ENCODE measurements around the gene TXNL1.
A peak's percentile ranks its signal among the peaks of the same experiment; 100 is the strongest.
"Not testable (repeated sequence)": the region's sequence is repeated elsewhere in the genome, so short reads cannot be mapped to it uniquely, and the experiment has no call there.

TXNL1 gene

DNA sequence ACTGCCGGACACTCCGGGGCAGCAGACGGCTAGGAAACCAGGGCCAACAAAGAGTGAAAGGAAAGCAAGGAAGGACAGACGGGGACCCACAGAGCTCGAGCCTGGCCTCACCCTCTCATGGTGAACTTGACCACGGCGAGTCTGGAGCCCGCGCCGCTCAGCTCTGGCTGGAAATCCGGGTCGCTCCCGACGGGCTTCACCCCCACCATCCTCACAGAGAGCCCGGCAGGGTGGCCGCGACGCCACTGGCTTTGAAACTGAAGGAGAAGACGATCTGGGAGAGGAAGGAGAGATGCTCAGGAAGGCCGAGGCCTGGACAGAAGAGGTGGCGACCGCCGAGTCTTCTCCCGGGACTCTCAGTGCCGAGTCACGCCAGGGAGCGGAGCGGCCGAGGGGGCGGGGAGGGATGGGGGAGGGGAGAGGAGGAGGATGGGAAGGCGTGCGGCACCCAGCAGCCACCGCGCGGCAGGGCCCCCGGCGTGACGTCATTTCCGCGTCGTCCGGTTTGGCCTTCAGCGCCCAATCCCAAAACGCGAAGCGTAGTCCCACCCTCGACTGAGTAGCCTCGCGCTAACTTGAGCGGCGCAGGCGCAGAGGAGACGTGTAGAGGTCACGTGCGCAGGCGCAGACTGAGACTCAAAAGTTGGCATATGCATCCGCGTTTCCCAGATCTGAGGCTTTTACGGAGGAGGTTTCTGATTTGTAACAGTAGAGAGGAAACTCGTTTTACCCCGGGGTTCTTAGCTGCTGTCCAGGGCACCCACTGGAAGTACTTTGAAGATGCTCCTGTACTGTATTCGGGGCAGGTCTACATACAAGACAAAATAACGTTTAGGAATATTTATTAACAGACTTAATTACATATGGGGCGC lies at the start of gene TXNL1:
TXNL1 (minus strand) TSS at position 361 of the 872 bp plus-strand sequence; CDS start at position 209, 152 bp downstream.
- peak; percentile 99 to 100 for DNase-seq (ENCODE audit: low read depth in 2 of 2)

DNA sequence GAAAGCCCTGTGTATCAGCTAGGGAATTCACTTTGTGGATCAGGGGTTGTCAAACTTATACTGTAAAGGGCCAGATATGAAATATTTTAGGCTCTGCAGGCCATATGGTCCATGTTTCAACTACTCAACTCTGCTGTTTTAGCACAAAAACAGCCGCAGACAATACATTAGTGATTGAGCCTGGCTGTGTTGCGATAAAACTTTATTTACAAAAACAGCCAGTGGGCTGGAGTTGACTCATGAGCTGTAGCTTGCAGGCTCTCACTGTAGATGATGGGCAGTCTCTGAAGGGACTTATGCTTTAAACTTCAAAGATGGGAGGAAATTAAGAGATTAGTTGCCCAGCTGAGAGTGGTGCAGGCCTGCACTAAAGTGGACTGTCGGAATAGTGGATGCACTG lies 45.9 kb upstream of the TXNL1 start:
- DNase-seq (ENCODE audit: low read depth in 2 of 2), result no peak

DNA sequence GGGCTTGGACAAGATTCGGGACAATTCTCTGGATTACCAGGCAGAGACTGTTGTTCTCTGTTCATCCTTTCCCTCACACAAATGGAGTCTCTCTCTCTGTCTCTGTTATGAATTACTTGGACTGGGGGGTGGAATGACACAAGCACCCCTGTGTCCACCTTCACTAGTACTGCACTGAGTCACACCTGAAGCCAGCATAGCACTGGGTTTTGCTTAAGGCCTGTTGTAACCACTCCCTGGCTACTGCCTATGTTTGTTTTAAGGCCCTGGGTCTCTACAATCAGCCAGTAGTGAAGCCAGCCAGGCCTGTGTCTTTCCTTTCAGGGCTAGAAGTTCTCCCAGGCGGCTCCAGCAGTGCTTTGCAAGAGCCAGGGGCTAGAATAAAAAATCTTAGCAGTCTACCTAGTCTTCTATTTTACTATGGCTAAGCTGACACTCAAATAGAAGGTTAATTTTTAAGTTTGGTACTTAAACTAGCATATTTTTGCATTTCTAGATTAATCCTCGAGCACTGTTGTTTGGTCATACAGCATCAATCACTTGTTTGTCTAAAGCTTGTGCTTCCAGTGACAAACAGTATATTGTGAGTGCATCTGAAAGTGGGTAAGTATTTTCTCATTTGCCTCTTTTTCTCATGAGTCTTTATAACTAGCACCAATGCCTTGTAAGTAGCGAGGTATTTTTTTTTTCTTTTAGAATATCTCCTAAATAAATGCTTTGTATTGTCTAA lies 40.6 kb upstream of the TXNL1 start:
- no peak for DNase-seq (ENCODE audit: low read depth in 2 of 2)

DNA sequence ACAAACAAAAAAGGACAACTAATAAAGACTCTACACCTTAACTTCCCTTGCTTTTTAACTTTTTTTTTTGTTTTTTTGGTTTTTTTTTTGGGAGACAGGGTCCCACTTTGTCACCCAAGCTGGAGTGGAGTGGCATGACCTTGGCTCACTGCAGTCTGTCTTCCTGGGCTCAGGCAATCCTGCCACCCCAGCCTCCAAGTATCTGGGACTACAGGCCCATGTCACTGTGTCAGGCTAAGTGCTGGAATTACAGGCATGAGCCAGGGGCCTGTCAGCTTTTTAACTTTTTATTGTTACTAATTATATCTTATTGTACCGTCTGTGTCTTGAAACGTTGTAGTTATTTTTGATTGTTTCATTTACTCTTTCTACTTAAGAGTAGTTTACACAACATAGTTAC lies 38.2 kb upstream of the TXNL1 start:
- DNase-seq (ENCODE audit: low read depth in 2 of 2), result no peak

DNA sequence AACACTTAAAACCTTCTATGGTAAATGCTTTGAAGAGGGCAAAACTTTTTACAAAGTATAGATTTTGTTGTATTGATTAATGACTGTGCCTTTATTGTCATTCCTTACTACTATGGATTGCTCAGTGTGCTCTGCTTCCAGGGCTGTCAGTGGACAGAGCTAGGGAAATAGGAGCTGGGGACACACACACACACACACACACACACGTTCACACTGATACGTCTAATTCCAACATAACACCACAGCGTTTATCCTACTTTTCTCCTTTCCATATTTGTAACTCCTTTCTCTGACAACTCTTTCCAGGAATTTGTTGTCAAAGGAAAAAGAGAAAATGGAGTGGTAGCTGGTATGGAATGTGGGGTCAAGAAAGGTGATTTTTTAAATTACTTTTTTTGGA lies 34.6 kb upstream of the TXNL1 start:
- no peak for DNase-seq (ENCODE audit: low read depth in 2 of 2)

DNA sequence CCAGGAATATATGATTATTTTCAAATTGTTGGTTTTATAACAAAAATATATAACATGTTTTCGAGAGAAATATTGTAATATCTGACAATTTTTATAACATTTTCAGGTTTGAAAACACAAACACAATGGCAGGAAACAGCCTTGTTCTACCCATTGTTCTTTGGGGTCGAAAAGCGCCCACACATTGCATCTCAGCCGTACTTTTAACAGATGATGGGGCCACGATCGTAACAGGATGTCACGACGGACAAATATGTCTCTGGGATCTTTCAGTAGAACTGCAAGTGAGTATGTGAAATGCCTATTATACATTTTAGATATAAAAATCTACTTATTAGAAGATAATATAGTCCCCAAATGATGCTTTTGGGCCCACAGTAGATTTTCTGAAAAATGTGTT lies 34.0 kb upstream of the TXNL1 start:
- no peak for DNase-seq (ENCODE audit: low read depth in 2 of 2)

DNA sequence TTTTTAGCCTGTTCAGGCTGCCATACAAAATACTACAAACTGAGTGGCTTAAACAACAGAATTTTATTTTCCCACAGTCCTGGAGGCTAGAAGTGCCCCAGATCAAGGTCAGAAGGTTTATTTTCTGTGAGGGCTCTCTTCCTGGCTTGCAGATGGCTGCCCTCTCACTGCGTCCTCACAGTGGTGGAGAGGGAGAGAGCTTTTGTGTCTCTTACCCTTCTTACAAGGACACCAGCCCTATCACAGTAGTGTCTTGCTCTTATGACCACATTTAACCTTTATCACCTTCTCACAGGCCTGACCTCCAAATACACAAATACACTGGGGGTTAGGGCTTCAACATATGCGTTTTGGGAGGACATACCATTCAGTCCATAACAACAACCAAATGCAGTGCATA lies 24.5 kb upstream of the TXNL1 start:
- no peak for DNase-seq (ENCODE audit: low read depth in 2 of 2)

DNA sequence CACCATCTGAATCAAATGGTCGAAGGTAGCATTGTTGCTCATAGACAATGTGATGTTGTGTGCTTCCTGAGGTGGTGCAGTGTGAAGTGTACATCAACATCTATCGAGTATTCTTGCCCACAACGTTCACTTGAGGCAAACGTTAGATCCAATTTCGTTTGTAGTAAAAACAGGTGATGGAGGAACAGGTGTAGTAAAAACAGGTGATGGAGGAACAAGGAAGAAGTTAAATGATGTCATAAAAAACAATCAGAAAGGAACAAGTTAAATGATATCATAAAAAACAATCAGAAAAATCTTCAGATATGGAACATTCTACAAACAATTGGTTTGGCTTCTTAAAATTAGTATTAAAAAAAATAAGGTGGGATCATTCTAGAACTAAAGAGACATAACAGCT lies 24.1 kb upstream of the TXNL1 start:
- no peak for DNase-seq (ENCODE audit: low read depth in 2 of 2)

DNA sequence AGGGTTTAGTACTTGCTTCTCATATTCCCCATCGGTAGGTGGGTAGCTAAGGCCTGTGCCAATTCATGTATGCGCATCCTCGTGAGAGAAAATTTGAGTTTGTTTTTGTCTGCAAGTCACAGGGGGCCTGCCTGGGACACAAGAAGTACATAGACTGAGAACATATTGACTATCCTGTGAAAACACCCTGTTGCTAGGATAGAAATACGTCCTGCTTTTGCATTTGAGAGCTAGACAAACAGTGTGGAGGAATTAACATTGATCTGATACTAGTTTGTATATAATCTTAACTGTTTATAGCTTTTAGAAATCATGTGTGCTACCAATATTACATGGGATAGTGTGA lies 23.6 kb upstream of the TXNL1 start:
- DNase-seq (ENCODE audit: low read depth in 2 of 2), result no peak

DNA sequence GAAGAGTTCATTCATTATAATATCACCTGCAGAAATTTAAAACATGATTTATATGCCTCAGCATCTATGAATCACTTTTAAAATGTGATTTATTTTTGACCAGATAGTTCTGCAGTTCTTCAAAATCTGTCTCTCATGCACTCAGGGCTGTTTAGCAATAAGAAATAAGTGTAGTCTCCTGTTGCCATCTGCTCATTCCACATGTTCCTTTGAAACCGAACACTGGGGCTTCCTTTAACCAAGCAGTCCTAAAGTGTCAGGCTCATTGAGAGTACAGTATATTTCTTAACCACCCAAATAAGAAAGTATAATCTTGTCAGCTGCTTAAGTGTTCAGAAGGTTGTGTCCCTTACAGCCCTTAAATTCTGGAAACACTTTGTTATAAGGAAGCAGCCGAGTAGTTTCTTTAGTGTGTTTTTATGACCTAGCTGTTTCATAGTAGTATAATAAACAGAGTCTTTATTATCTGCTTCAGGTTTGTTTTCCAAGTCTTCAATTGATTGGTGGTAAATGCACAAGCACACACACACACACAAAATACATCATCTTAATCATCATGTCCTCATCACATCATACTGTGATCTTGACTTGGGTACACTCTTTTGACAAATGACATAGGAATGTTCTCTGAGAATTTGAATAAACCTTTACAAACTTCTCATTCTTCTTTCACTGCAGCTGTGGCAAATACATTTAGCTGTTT lies 23.1 kb upstream of the TXNL1 start:
- no peak for DNase-seq (ENCODE audit: low read depth in 2 of 2)

DNA sequence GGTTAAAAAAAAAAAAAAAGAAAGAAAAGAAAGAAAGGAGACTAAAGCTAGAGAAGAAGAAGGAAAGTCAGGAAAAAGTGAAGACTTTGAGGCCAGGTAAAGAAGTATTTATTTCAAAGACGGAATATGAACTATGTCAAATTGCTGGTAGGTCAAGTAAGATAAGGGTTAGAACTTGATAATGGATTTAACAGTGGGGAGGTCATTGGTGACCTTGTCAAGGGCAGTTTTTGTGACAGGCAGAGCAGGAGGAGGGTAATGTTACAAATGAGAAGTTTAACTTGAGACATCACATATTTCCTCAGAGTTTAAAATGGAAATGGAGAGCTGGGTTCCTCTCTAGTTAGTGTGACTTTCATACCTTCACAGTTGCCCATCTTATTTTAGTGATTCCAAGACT lies 22.3 kb upstream of the TXNL1 start:
- DNase-seq (ENCODE audit: low read depth in 2 of 2), result no peak

DNA sequence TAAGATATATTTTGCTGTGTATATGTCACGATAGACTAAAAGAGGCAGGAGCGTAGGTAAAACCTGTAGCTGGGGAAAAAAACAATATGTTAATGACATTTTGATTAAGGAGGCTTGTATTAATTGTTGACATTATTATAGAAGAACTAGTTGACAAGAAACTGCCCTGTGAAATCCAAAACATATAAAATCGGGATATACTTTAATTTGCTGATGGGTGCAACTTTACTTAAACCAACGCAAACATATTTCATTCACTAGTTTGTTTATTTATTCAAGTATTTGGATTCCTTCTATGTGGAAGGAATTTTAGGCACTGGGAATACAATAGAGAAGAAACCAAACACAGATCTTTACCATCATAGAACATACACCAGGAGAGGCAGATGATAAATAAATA lies 20.7 kb upstream of the TXNL1 start:
- no peak for DNase-seq (ENCODE audit: low read depth in 2 of 2)

DNA sequence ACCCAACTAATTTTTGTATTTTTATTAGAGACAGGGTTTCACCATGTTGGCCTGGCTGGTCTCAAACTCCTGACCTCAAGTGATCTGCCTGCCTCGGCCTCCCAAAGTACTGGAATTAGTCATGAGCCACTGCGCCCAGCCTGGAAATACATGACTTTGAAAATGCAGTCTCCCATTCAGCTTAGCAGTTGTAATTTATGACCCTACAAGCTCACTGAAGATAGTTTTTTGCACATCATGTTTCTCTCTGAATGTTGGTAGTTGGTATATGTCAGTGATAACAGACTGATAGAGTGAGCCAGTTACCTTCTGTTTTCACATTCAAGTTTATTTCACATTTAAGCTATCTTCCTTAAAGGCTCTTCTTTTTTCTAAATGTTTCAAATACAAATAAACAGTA lies 19.9 kb upstream of the TXNL1 start:
- DNase-seq (ENCODE audit: low read depth in 2 of 2), result no peak

DNA sequence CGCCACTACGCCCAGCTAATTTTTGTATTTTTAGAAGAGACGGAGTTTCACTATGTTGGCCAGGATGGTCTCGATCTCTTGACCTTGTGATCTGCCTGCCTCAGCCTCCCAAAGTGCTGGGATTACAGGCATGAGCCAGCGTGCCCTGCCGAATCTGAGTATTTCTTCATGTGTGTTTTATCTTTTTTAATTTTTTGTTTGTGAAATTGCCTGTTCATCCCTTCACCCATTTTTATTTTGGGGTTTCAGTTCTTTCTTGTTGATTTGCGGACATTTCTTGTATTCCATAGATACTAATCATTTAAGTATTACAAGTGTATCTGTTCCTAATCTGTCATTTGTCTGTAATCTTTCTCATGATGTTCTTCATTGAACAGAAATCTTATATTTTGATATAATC lies 15.9 kb upstream of the TXNL1 start:
- DNase-seq (ENCODE audit: low read depth in 2 of 2), result not testable (repeated sequence)

DNA sequence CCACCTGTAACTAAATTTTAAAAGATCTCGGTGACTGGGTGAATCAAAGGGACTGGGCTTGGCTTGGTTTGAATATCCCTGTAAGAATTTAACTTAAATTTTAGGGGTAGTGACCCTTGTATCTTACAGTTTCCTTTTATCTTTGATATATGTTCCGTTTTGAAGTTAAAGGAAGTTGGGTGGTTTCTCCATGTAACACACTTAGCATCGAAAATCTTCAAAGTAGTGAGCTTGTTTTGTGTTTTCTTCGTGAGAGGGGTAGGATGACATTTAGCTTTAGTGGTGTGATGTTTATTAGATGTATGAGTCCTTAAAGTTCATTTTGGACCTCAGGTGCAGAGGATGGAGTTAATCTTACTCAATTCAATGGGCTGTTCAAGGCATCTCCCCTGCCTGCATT lies 14.4 kb upstream of the TXNL1 start:
- no peak for DNase-seq (ENCODE audit: low read depth in 2 of 2)

DNA sequence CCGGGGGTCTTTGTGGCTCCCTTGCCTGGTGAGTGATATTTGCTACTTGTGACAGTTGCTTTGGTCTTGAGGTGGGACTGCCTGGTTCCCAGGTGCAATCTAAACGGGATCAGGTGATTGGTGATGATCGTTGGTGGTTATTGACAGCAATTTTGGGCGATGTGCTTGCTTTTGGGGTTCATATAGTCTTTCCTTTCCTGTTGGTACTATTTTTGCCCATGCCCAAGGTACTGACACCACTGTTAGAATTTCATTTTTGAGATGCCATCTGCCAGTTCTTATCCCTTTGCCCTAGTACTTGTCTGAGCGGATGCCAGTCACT lies 13.3 kb upstream of the TXNL1 start:
- DNase-seq (ENCODE audit: low read depth in 2 of 2), result no peak

DNA sequence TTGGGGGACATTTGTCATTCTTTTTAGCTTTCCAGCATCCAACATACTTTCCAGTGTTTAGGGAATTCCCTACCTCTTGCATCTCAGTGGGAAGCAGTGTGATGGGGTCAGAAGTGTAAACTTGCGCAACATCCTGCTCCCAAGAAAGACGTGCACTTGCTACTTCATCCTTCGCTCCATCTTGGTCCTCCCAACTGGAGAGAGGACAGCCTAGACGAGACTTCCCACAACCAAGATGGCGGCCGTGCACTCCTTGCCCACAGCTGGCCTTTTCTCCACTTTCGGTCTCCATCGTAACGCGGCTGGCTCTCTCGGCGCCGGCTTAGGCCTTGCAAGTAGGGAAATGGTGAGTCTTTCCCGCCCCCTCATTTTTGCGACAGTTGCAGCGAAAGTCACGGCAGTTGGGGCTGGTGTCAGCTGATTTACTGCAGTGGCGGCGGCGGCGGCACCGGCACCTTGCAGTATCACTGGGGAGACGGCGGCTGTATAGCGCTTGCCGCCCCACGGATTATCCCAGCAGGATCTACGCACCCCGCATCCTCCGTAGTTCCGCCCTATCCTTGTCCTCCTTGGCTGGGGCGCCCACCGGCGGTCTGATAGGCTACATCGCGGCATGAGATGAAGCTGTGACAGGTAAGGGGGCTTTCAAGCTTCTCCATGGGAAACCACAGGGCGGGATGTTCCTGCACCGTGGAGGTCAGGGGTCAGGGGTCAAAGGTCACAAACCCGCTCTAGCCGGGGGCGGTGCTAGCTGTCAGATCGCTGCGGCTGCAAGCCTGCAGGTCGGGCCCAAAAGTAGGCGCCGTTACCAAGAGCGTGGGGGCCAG lies 12.8 kb upstream of the TXNL1 start, which contains the start of gene WDR7:
WDR7 (plus strand) TSS at position 416 of the 827 bp plus-strand sequence. CDS start 21,157 bp downstream, outside the sequence.
- DNase-seq (ENCODE audit: low read depth in 2 of 2), result peak; percentile 90 to 94

DNA sequence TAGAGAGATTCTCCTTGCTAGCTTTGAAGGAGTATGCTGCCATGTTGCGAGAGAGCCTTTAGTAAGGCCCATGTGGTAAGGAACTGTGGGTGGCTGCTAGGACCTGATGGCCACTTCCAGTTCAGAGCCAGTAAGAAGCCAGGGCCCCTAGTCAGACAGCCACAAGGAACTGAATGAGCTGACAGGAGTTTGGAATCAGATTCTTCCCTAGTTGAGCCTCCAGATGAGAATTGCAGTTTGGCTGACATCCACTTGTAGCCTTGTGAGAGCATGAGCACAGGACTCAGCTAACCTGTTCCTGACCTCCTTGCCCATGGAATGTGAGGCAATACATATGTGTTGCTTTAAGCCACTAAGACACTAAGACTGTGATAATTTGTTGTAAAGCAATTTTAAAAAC lies 11.6 kb upstream of the TXNL1 start:
- DNase-seq (ENCODE audit: low read depth in 2 of 2), result no peak

DNA sequence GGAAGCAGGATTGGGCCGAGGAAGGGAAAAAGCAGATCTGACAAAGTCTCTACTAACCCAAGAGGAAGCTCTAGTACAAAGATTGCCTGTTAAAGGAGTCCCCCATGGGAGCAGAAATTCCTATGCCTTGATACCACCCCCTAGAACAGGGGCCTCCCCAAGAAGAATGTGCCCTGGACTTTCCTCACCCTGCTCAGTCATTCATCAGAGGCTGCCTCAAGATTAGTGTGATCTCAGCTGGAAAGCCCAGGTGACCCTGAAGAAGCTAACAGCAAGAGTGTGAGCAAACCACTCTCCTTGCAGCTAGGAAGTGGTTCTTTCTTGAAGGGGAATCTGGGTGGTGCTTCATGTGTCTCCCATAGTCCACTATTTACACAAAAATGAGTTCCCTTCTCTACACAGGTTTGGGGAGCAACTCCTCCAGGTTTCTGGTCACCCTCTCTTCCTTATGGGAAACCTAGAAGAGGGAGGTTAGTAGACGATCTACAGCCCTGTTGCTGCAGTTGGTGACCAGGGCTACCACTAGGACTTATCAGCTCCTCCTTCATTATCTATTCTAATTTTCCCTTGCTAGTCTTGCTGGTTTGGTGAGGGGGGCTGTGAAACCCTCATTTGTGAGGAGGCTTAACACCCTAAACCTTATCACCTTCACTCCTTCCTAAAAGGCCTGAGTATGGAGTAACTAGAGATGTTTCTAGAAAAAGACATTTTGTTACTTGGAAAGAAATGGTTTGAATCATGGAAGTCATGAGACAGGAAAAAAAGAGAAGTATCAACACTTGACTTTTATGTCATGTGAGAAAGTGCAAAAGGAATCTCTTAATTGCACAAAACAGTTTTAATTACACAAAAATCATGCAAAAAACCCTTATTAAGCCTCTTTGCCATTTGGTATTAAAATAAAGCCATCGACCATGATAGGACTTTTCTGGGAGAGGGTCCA lies 9.8 kb upstream of the TXNL1 start:
- DNase-seq (ENCODE audit: low read depth in 2 of 2), result no peak

DNA sequence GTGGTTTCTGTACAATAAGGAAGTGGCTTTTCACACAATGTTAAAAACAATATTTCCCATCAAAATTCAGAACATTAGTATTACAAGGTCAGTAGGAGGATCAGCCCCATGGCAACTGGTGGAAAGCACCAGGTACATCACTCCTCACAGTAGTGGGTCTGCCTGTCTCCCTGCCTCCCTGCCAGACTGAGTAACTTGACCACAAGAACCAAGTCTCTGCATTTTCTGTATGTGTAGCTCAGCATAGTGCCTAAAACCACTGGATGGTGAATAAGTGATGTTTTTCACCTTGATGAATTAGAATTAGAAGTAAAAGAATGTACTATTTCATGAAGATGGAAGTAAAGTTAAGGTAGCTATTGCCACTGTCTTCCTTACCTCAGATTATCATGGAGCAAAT lies 8.7 kb upstream of the TXNL1 start:
- no peak for DNase-seq (ENCODE audit: low read depth in 2 of 2)
